AG09309 (cell line): ENCODE results near the gene TCF25.
A peak's percentile ranks its signal among the peaks of the same experiment; 100 is the strongest.

Experiments used
- DNase-seq: peaks from one replicate; pipeline ENCODE4 v3.0.0-alpha.2; 2010; ENCODE audit warnings: low read depth
- H3K4me3 ChIP-seq: 2 replicates; pipeline ENCODE4 v1.5.1; 2011; ENCODE audit warnings: mild to moderate bottlenecking, low read depth, low read length, moderate library complexity; ENCODE audit not compliant: control insufficient read depth
- CTCF ChIP-seq: IDR thresholded peaks from 2 replicates; pipeline ENCODE4 v1.5.1; 2011; ENCODE audit warnings: mild to moderate bottlenecking, low read depth, low read length, inconsistent platforms; ENCODE audit not compliant: insufficient read depth, control insufficient read depth; ENCODE audit errors: missing control alignments

Gene TCF25

GRCh38 chr16:89936981-89937380 is 63.6 kb downstream of the TCF25 start:
- H3K4me3 ChIP-seq, result no peak overlapping the region
- no peak for DNase-seq
- no peak for TF ChIP-seq CTCF

- H3K4me3 ChIP-seq, result no peak overlapping the region
- DNase-seq, result no peak
- TF ChIP-seq CTCF, result no peak
These were observed 64.9 kb downstream of the TCF25 start for GRCh38 chr16:89938175-89938885.

GRCh38 chr16:89944773-89945172 is 71.4 kb downstream of the TCF25 start:
- no peak overlapping the region for H3K4me3 ChIP-seq
- DNase-seq, result no peak
- no peak for TF ChIP-seq CTCF

GRCh38 chr16:89945654-89946053 is 72.3 kb downstream of the TCF25 start:
- DNase-seq, result no peak
- H3K4me3 ChIP-seq, result no peak overlapping the region
- no peak for TF ChIP-seq CTCF

- no peak for TF ChIP-seq CTCF
- no peak for DNase-seq
- no peak overlapping the region for H3K4me3 ChIP-seq
These were observed 73.1 kb downstream of the TCF25 start for GRCh38 chr16:89946515-89946914.

GRCh38 chr16:89949121-89949742 is 75.8 kb downstream of the TCF25 start:
- DNase-seq, result no peak
- peak overlapping the region; percentile 52 for H3K4me3 ChIP-seq
- TF ChIP-seq CTCF, result no peak

GRCh38 chr16:89949756-89950155 is 76.4 kb downstream of the TCF25 start:
- H3K4me3 ChIP-seq, result peak overlapping the region; percentile 52
- no peak for TF ChIP-seq CTCF
- no peak for DNase-seq
